Neural progenitor cell (in vitro differentiated cells): ENCODE results near the gene YDJC.

Source experiments
- CTCF ChIP-seq: fragments of 200-600 bp; sonication (generic); IDR thresholded peaks from 2 replicates; pipeline ENCODE4 v1.5.1; 2017; ENCODE audit warnings: antibody characterized with exemption, mild to moderate bottlenecking
- EZH2 ChIP-seq: fragments of 200-600 bp; sonication (generic); IDR thresholded peaks from 2 replicates; pipeline ENCODE4 v1.6.1; 2017; ENCODE audit warnings: antibody characterized with exemption, mild to moderate bottlenecking, moderate library complexity
- EZH2phosphoT487 ChIP-seq: fragments of 200-600 bp; sonication (generic); IDR thresholded peaks from 2 replicates; pipeline ENCODE4 v1.6.1; 2017; ENCODE audit warnings: antibody characterized with exemption

GRCh38 chr22:21605887-21606564 lies 23.8 kb downstream of the YDJC start:
- TF ChIP-seq EZH2 (no peak), CTCF (no peak), EZH2phosphoT487 (no peak)
